ENCODE results near the gene LPCAT3. TPM values are rescaled to one million over a fixed set of nuclear protein-coding genes. Genes with fewer than 3 reads are reported as not detected.
A peak's percentile ranks its signal among the peaks of the same experiment; 100 is the strongest.

LPCAT3 gene
- total and polyA plus RNA-seq, 2 of the 13 experiments (the other 11 are each of a cell fraction or from before 2014, with no cell fraction given) = 44.5 to 64.3 TPM

DNA sequence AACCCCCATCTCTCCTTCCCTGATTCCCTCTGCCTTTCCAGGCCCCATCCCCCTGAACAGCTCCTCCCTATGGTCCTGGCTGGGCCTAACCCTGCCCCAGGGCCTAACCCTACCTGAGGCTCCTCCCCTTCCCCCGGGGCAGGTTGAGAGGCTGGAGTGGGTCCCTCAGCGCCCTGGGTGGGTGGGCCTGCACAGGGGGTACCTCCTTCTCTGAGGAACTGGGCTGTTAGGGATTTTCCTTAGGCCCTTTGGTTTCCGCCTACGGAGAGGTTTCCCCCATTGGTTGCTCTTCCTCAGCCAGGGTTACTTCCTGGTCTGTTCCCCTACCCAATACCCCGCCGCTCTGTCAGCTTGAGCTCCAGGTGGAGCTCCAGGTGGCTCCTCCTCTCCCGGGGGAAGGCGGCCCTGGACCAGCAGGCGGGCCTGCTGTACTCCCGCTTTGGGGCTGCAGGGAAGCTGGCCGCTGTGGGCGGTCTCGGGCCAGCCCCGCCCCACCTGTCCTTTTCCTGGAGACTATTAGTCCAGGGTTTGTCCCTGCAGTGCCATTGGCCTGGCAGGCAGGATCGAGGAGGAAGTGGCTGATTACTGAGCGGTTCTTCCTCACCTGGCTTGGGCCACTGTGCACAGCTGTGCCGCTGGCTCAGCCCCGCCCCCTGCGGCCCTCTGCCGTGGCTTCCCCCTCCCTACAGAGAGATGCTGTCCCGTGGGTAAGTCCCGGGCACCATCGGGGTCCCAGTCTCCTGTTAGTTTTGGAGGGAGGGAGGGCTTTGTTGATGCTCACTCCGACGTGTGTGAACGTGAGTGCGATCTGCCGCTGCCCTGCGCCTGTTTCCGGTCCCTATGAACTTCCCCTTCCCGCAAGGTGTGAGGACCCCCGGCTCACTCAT, 72.0 kb downstream of the LPCAT3 start (continued):
- TF ChIP-seq KDM5B (CRISPR knock-in tag; IDR thresholded peaks at IDR 0.05; ENCODE audit: borderline replicate concordance) (peak; percentile 43; the same call in 1 of the 2 replicates), RBAK (CRISPR knock-in tag; IDR thresholded peaks at IDR 0.05) (no peak), KLF11 (CRISPR knock-in tag; IDR thresholded peaks at IDR 0.05) (0 out of 2 replicates have a peak, but pooled peaks have one; percentile 25), ZNF253 (CRISPR knock-in tag; IDR thresholded peaks at IDR 0.05; ENCODE audit: borderline replicate concordance) (no peak), ZNF556 (CRISPR knock-in tag; IDR thresholded peaks at IDR 0.05; ENCODE audit: borderline replicate concordance) (0 out of 2 replicates have a peak, but pooled peaks have one; percentile 44), XBP1 (CRISPR knock-in tag; IDR thresholded peaks at IDR 0.05) (no peak), ZNF34 (CRISPR knock-in tag; IDR thresholded peaks at IDR 0.05; ENCODE audit: borderline replicate concordance) (no peak), KDM3A (CRISPR knock-in tag; IDR thresholded peaks at IDR 0.05; ENCODE audit: low read depth) (no peak; the same call in 1 of the 2 replicates), ZNF747 (CRISPR knock-in tag; IDR thresholded peaks at IDR 0.05; ENCODE audit: borderline replicate concordance) (0 out of 2 replicates have a peak, but pooled peaks have one; percentile 34), TGIF2 (CRISPR knock-in tag; IDR thresholded peaks at IDR 0.05) (peak; percentile 78; the same call in 1 of the 2 replicates)
- TF ChIP-seq, protein P1, sequence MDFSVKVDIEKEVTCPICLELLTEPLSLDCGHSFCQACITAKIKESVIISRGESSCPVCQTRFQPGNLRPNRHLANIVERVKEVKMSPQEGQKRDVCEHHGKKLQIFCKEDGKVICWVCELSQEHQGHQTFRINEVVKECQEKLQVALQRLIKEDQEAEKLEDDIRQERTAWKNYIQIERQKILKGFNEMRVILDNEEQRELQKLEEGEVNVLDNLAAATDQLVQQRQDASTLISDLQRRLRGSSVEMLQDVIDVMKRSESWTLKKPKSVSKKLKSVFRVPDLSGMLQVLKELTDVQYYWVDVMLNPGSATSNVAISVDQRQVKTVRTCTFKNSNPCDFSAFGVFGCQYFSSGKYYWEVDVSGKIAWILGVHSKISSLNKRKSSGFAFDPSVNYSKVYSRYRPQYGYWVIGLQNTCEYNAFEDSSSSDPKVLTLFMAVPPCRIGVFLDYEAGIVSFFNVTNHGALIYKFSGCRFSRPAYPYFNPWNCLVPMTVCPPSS (IDR thresholded peaks at IDR 0.05) = no peak
- TF ChIP-seq, protein P2, sequence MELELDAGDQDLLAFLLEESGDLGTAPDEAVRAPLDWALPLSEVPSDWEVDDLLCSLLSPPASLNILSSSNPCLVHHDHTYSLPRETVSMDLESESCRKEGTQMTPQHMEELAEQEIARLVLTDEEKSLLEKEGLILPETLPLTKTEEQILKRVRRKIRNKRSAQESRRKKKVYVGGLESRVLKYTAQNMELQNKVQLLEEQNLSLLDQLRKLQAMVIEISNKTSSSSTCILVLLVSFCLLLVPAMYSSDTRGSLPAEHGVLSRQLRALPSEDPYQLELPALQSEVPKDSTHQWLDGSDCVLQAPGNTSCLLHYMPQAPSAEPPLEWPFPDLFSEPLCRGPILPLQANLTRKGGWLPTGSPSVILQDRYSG (CRISPR knock-in tag; IDR thresholded peaks at IDR 0.05) = no peak
- TF ChIP-seq, protein P3, sequence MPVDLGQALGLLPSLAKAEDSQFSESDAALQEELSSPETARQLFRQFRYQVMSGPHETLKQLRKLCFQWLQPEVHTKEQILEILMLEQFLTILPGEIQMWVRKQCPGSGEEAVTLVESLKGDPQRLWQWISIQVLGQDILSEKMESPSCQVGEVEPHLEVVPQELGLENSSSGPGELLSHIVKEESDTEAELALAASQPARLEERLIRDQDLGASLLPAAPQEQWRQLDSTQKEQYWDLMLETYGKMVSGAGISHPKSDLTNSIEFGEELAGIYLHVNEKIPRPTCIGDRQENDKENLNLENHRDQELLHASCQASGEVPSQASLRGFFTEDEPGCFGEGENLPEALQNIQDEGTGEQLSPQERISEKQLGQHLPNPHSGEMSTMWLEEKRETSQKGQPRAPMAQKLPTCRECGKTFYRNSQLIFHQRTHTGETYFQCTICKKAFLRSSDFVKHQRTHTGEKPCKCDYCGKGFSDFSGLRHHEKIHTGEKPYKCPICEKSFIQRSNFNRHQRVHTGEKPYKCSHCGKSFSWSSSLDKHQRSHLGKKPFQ (CRISPR knock-in tag; IDR thresholded peaks at IDR 0.05; ENCODE audit: insufficient replicate concordance) = peak; percentile 93
- TF ChIP-seq, protein P4, sequence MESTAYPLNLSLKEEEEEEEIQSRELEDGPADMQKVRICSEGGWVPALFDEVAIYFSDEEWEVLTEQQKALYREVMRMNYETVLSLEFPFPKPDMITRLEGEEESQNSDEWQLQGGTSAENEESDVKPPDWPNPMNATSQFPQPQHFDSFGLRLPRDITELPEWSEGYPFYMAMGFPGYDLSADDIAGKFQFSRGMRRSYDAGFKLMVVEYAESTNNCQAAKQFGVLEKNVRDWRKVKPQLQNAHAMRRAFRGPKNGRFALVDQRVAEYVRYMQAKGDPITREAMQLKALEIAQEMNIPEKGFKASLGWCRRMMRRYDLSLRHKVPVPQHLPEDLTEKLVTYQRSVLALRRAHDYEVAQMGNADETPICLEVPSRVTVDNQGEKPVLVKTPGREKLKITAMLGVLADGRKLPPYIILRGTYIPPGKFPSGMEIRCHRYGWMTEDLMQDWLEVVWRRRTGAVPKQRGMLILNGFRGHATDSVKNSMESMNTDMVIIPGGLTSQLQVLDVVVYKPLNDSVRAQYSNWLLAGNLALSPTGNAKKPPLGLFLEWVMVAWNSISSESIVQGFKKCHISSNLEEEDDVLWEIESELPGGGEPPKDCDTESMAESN (CRISPR knock-in tag; conservative IDR thresholded peaks at IDR 0.05) = peak; percentile 34; the same call in 1 of the 2 replicates
- TF ChIP-seq, protein P5, sequence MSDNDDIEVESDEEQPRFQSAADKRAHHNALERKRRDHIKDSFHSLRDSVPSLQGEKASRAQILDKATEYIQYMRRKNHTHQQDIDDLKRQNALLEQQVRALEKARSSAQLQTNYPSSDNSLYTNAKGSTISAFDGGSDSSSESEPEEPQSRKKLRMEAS (IDR thresholded peaks at IDR 0.05) = peak; percentile 46; the same call in 1 of the 2 replicates

Data from HepG2 (cell line).